Heart left ventricle (tissue), 13 donors: ENCODE data around the gene RXFP1.

Experiments
- CTCF ChIP-seq, 12 donors: fragments of 200-600 bp; sonication (generic) in 4 of 12; IDR thresholded peaks; one replicate each; pipeline versions ENCODE4 v1.5.0 to v1.8.0; 2018 to 2022; ENCODE audit warnings: antibody characterized with exemption in 12 of 12, mild to moderate bottlenecking in 5 of 12
- POLR2A ChIP-seq, 2 donors: fragments of 450-650 bp; IDR thresholded peaks; one replicate each; pipeline ENCODE4 v1.6.1; 2017; ENCODE audit warnings: antibody characterized with exemption in 2 of 2, mild to moderate bottlenecking in 2 of 2, moderate library complexity in 2 of 2
- donor health status: ischemic (EF 13 %, LVEDD 7.1; RV severe dilation, severe dysfunction).
- donor health status: DM: no; HTN: yes; CAD: no.
- donor health status: DM: no; HTN: no; CAD: no.
- donor health status: ischemic (EF 25% LVEDD 6.9; RV normal size, moderate dysfunction).
- donor health status: ischemic (EF 25% LVEDD 5.7; RV mildly dilated, moderate dysfunction).
- donor health status: ischemic (EF 35%, LVEDD 5.7; RV mildly dilated, moderate dysfunction).
- donor health status: nonischemic (EF 11% LVEDD 7.7; RV severe dilation, severe dysfunction).
- donor health status: DM: yes; HTN: yes; CAD: no.
- donor health status: PGD.
- donor health status: ischemic (EF 29% LVEDD 5.4; RV normal size, mild dysfunction).
- donor health status: nonischemic (EF 23%, LVEDD 6.1; RV moderate dilation, normal function).

GRCh38 chr4:158617956-158618355 lies 96.3 kb downstream of the RXFP1 start:
- TF ChIP-seq CTCF (IDR thresholded peaks at IDR 0.05) (no peak), POLR2A (IDR thresholded peaks at IDR 0.05) (no peak)
